IMR-90 (cell line): ENCODE measurements around the gene ABCC8. TPM values are rescaled to one million over a fixed set of nuclear protein-coding genes. Genes with fewer than 3 reads are reported as not detected.

Source experiments
- ATAC-seq: fragments of 200-7000 bp; cut with Tn5 transposase; 2 replicates; pipeline ENCODE4 v1.9.1; 2020; ENCODE audit warnings: low read depth, mild to moderate bottlenecking, moderate library complexity
- BruUV-seq: library from RNA; stranded (reverse); fragments of 400-500 nt; replicated peaks from 2 replicates; lab custom pipeline; 2021; lab: Mats Ljungman, UMichigan
- CTCF ChIA-PET: fragments of 300-600 bp; formaldehyde crosslinking; extraction: SDS; loops from one replicate; lab custom pipeline; 2021; ENCODE audit warnings: antibody characterized with exemption; lab: Yijun Ruan, JAX
- POLR2A ChIA-PET: fragments of 300-600 bp; sonication (Branson Sonifier 250); formaldehyde crosslinking; loops from one replicate; lab custom pipeline; 2022; ENCODE audit warnings: antibody characterized with exemption; ENCODE audit not compliant: unreplicated experiment; lab: Charles Lee
- DNase-seq: peaks from one replicate; pipeline ENCODE4 v3.0.0; 2013
- H2AFZ ChIP-seq: replicated peaks from 2 replicates; pipeline ENCODE3; 2013; ENCODE audit warnings: low read length, mild to moderate bottlenecking; ENCODE audit not compliant: poor library complexity
- H2AK5ac ChIP-seq: 2 replicates; pipeline ENCODE4 v1.6.1; 2013; ENCODE audit warnings: low read depth, low read length, inconsistent platforms
- H2AK9ac ChIP-seq: replicated peaks from 2 replicates; pipeline ENCODE3; 2013; ENCODE audit warnings: mild to moderate bottlenecking, low read depth, low read length, moderate library complexity; ENCODE audit not compliant: poor library complexity
- H2BK120ac ChIP-seq: 2 replicates; pipeline ENCODE4 v1.6.1; 2013; ENCODE audit warnings: low read depth, low read length, inconsistent platforms
- H2BK15ac ChIP-seq: 3 replicates; pipeline ENCODE4 v1.6.1; 2013; ENCODE audit warnings: low read depth, low read length, inconsistent platforms
- H2BK20ac ChIP-seq: 2 replicates; pipeline ENCODE4 v1.6.1; 2013; ENCODE audit warnings: low read depth, mild to moderate bottlenecking, inconsistent platforms, low read length, moderate library complexity
- H2BK5ac ChIP-seq: 2 replicates; pipeline ENCODE4 v1.6.1; 2013; ENCODE audit warnings: mild to moderate bottlenecking, low read depth, low read length, inconsistent platforms; ENCODE audit not compliant: poor library complexity, severe bottlenecking
- H3K14ac ChIP-seq: replicated peaks from 2 replicates; pipeline ENCODE4 v1.6.1; 2013; ENCODE audit warnings: low read depth, low read length, inconsistent platforms
- H3K18ac ChIP-seq: 2 replicates; pipeline ENCODE4 v1.6.1; 2013; ENCODE audit warnings: low read depth, low read length, control low read depth
- H3K23ac ChIP-seq: 2 replicates; pipeline ENCODE4 v1.6.1; 2013; ENCODE audit warnings: low read depth, low read length, inconsistent platforms
- H3K27ac ChIP-seq: 2 replicates; pipeline ENCODE4 v1.5.1; 2013; ENCODE audit warnings: mild to moderate bottlenecking, control low read depth, low read length; ENCODE audit not compliant: insufficient read depth
- H3K27me3 ChIP-seq: 2 replicates; pipeline ENCODE4 v1.6.1; 2013; ENCODE audit warnings: low read length; ENCODE audit not compliant: control insufficient read depth, insufficient read depth
- H3K36me3 ChIP-seq: 2 replicates; pipeline ENCODE4 v1.6.1; 2013; ENCODE audit warnings: low read length, mixed read lengths; ENCODE audit not compliant: control insufficient read depth, insufficient read depth
- H3K4ac ChIP-seq: 2 replicates; pipeline ENCODE4 v1.6.1; 2013; ENCODE audit warnings: low read depth, low read length, inconsistent platforms
- H3K4me1 ChIP-seq: 2 replicates; pipeline ENCODE4 v1.6.1; 2013; ENCODE audit warnings: low read length, mixed read lengths; ENCODE audit not compliant: control insufficient read depth, insufficient read depth
- H3K4me2 ChIP-seq: 2 replicates; pipeline ENCODE4 v1.6.1; 2013; ENCODE audit warnings: low read depth, mild to moderate bottlenecking, control low read depth, low read length, moderate library complexity
- H3K4me3 ChIP-seq: 2 replicates; pipeline ENCODE4 v1.5.1; 2013; ENCODE audit warnings: low read depth, mild to moderate bottlenecking, control low read depth, low read length, moderate library complexity; ENCODE audit not compliant: insufficient read depth
- H3K56ac ChIP-seq: 2 replicates; pipeline ENCODE4 v1.6.1; 2013; ENCODE audit warnings: low read length, inconsistent platforms; ENCODE audit not compliant: insufficient read depth; ENCODE audit errors: extremely low read depth
- H3K79me1 ChIP-seq, 2 experiments: 2 replicates each; pipeline ENCODE4 v1.6.1; 2013; ENCODE audit warnings: low read length in 2 of 2, inconsistent platforms in 1 of 2, low read depth in 1 of 2
- H3K9ac ChIP-seq: 2 replicates; pipeline ENCODE4 v1.6.1; 2013; ENCODE audit warnings: low read depth, low read length, control low read depth
- H3K9me1 ChIP-seq: 2 replicates; pipeline ENCODE4 v1.6.1; 2013; ENCODE audit warnings: low read length, inconsistent platforms; ENCODE audit not compliant: insufficient read depth
- H3K9me3 ChIP-seq: 2 replicates; pipeline ENCODE4 v1.6.1; 2013; ENCODE audit warnings: low read length; ENCODE audit not compliant: control insufficient read depth, insufficient read depth
- H4K20me1 ChIP-seq: 2 replicates; pipeline ENCODE4 v1.6.1; 2013; ENCODE audit warnings: low read length, inconsistent platforms; ENCODE audit not compliant: insufficient read depth
- H4K5ac ChIP-seq: 2 replicates; pipeline ENCODE4 v1.6.1; 2013; ENCODE audit warnings: mild to moderate bottlenecking, low read depth, low read length, control low read depth
- H4K8ac ChIP-seq, 2 experiments: 2 replicates each; pipeline ENCODE4 v1.6.1; 2013; ENCODE audit warnings: low read depth in 2 of 2, low read length in 2 of 2, control low read depth in 1 of 2, inconsistent platforms in 1 of 2
- H4K91ac ChIP-seq: 2 replicates; pipeline ENCODE4 v1.6.1; 2013; ENCODE audit warnings: low read depth, low read length, inconsistent platforms; ENCODE audit not compliant: insufficient read depth
- BHLHE40 ChIP-seq: fragments of 150-350 bp; IDR thresholded peaks from 2 replicates; pipeline ENCODE4 v1.6.1; 2016; ENCODE audit warnings: mild to moderate bottlenecking, low read depth, low read length
- CEBPB ChIP-seq: IDR thresholded peaks from 2 replicates; pipeline ENCODE4 v1.6.1; 2012; ENCODE audit warnings: low read depth, low read length, improper control_type of control experiment
- CHD1 ChIP-seq: IDR thresholded peaks from 2 replicates; pipeline ENCODE4 v1.6.1; 2012; ENCODE audit warnings: low read depth, low read length, improper control_type of control experiment
- CTCF ChIP-seq: conservative IDR thresholded peaks from 2 replicates; pipeline ENCODE4 v1.5.1; 2012; ENCODE audit warnings: mild to moderate bottlenecking, low read depth, low read length, improper control_type of control experiment
- FOS ChIP-seq: fragments of 150-350 bp; IDR thresholded peaks from 2 replicates; pipeline ENCODE4 v1.6.1; 2016; ENCODE audit warnings: low read depth, low read length
- MAFK ChIP-seq: IDR thresholded peaks from 2 replicates; pipeline ENCODE4 v1.6.1; 2012; ENCODE audit warnings: low read depth, low read length, improper control_type of control experiment
- MAZ ChIP-seq: IDR thresholded peaks from 2 replicates; pipeline ENCODE4 v1.6.1; 2012; ENCODE audit warnings: low read depth, mild to moderate bottlenecking, low read length, improper control_type of control experiment, moderate library complexity, borderline replicate concordance
- MXI1 ChIP-seq: IDR thresholded peaks from 2 replicates; pipeline ENCODE4 v1.6.1; 2012; ENCODE audit warnings: low read depth, mild to moderate bottlenecking, low read length, moderate library complexity, borderline replicate concordance
- NFE2L2 ChIP-seq: fragments of 150-350 bp; IDR thresholded peaks from 2 replicates; pipeline ENCODE4 v1.6.1; 2016; ENCODE audit warnings: low read depth, mild to moderate bottlenecking, low read length
- POLR2A ChIP-seq: IDR thresholded peaks from 2 replicates; pipeline ENCODE4 v1.6.1; 2012; ENCODE audit warnings: mild to moderate bottlenecking, low read depth, low read length
- RAD21 ChIP-seq: IDR thresholded peaks from 2 replicates; pipeline ENCODE4 v1.6.1; 2012; ENCODE audit warnings: low read length, improper control_type of control experiment
- RCOR1 ChIP-seq: IDR thresholded peaks from 2 replicates; pipeline ENCODE4 v1.6.1; 2012; ENCODE audit warnings: mild to moderate bottlenecking, low read length, improper control_type of control experiment; ENCODE audit not compliant: insufficient replicate concordance
- RFX5 ChIP-seq: IDR thresholded peaks from 2 replicates; pipeline ENCODE4 v1.8.0; 2012; ENCODE audit warnings: low read depth, mild to moderate bottlenecking, low read length, moderate library complexity
- SMC3 ChIP-seq: fragments of 150-350 bp; IDR thresholded peaks from 2 replicates; pipeline ENCODE4 v1.6.1; 2016; ENCODE audit warnings: low read depth, mild to moderate bottlenecking, antibody characterized with exemption, low read length, moderate library complexity
- USF2 ChIP-seq: fragments of 150-350 bp; IDR thresholded peaks from 2 replicates; pipeline ENCODE4 v1.6.1; 2017; ENCODE audit warnings: mild to moderate bottlenecking, antibody characterized with exemption, low read length, low read depth
- WGBS, 2 experiments: methylation state at CpG; one replicate each; pipeline versions ENCODE4 v1.1.5 to v1.1.7; 2013; ENCODE audit warnings: missing lambda C conversion rate in 2 of 2; ENCODE audit not compliant: insufficient read length in 1 of 2; ENCODE audit errors: extremely low coverage in 2 of 2; 5-methylcytosine and 5-hydroxymethylcytosine counted together
- dilution Hi-C: fragments of 300-500 bp; cut with HindIII; formaldehyde crosslinking; loops from one replicate; pipeline ENCODE4 v1.14.3; 2018; ENCODE audit warnings: low sequenced_read_pairs; ENCODE audit not compliant: unreplicated experiment
- in situ Hi-C: fragments of 300-500 bp; cut with MboI; formaldehyde crosslinking; loops from 3 replicates; pipeline ENCODE4 v1.14.3; 2019; ENCODE audit warnings: low sequenced_read_pairs, inconsistent platforms, mixed read lengths
- intact Hi-C: fragments of 100-400 bp; cut with micrococcal nuclease; formaldehyde crosslinking; loops from 2 replicates; pipeline ENCODE4 v1.10.0; 2022
- polyA plus RNA-seq, 3 experiments: library from polyadenylated mRNA; depleted of rRNA; stranded (reverse); fragments of >200 nt; gene quantifications; 2 replicates each; pipeline ENCODE4 v1.2.3, GENCODE V29; 2012; ENCODE audit warnings: low replicate concordance in 1 of 3
- total RNA-seq: library from RNA; depleted of rRNA; stranded (reverse); fragments of >200 nt; gene quantifications from 2 replicates; pipeline ENCODE4 v1.2.3, GENCODE V29; 2012
- TF ChIP-seq, protein P1 (sequence below): fragments of 150-350 bp; IDR thresholded peaks from 2 replicates; pipeline ENCODE4 v1.6.1; 2016; ENCODE audit warnings: low read depth, mild to moderate bottlenecking, low read length, moderate library complexity, borderline replicate concordance

ABCC8 gene
- total and polyA plus RNA-seq, 2 of the 4 experiments (the other 2 are of a cell fraction): not detected

DNA sequence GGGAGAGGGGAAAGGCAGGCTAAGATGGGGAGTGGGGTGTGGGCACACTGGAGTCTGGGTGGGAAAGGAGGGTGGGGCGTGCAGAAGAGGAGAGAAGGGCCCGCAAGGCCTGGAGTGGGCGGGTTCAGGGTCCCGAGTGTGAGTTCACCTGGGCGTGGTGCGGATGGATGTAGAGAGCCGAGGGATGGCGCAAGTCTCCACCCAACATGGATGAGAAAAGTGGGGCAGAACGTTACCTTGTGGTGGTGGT is 364 bp upstream of the ABCC8 start:
- H2BK20ac ChIP-seq: no peak overlapping the region
- no peaks in the 10 kb centered on the region for H4K20me1 ChIP-seq
- no peak for ATAC-seq
- ChIA-PET CTCF (no interaction called here), POLR2A (no interaction called here)
- H3K9me3 ChIP-seq: no peaks in the 10 kb centered on the region
- H4K5ac ChIP-seq: no peak overlapping the region
- no peak overlapping the region for H3K14ac ChIP-seq
- H3K9me1 ChIP-seq: no peaks in the 10 kb centered on the region
- dilution Hi-C loops: no loop called here
- no peak for TF ChIP-seq RAD21
- no peak for TF ChIP-seq CTCF
- TF ChIP-seq RCOR1: no peak
- no peak for TF ChIP-seq MXI1
- TF ChIP-seq RFX5: no peak
- TF ChIP-seq CHD1: no peak
- no peak for TF ChIP-seq MAFK
- TF ChIP-seq MAZ: no peak
- TF ChIP-seq CEBPB: no peak
- no peak for TF ChIP-seq POLR2A
- TF ChIP-seq NFE2L2: no peak
- TF ChIP-seq, protein P1, sequence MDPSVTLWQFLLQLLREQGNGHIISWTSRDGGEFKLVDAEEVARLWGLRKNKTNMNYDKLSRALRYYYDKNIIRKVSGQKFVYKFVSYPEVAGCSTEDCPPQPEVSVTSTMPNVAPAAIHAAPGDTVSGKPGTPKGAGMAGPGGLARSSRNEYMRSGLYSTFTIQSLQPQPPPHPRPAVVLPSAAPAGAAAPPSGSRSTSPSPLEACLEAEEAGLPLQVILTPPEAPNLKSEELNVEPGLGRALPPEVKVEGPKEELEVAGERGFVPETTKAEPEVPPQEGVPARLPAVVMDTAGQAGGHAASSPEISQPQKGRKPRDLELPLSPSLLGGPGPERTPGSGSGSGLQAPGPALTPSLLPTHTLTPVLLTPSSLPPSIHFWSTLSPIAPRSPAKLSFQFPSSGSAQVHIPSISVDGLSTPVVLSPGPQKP: no peak
- TF ChIP-seq BHLHE40: no peak
- TF ChIP-seq FOS: no peak
- no peak for TF ChIP-seq SMC3
- no peak for TF ChIP-seq USF2
- no peak overlapping the region for H3K56ac ChIP-seq
- no peaks in the 10 kb centered on the region for H3K4me1 ChIP-seq
- H3K36me3 ChIP-seq: no peaks in the 10 kb centered on the region
- H3K27ac ChIP-seq: no peak overlapping the region
- H3K4me3 ChIP-seq: no peak overlapping the region
- intact Hi-C loops: no loop called here
- peaks cover 38% of the 10 kb centered on the region for H3K27me3 ChIP-seq
- H2AK5ac ChIP-seq: no peak overlapping the region
- WGBS, 2 experiments: 0% methylated on average over 1 of the region's 9 CpGs; no CpG with 5 or more reads in 1 of the 2 experiments
- no peak overlapping the region for H4K8ac ChIP-seq
- H3K4ac ChIP-seq: no peak overlapping the region
- H2AK9ac ChIP-seq: no peak overlapping the region
- in situ Hi-C loops: no loop called here
- no peak overlapping the region for H3K18ac ChIP-seq
- H2BK120ac ChIP-seq: no peak overlapping the region
- no peak overlapping the region for H2BK15ac ChIP-seq
- no peaks in the 10 kb centered on the region for H3K79me1 ChIP-seq
- H3K4me2 ChIP-seq: no peak overlapping the region
- no peak overlapping the region for H4K91ac ChIP-seq
- H3K9ac ChIP-seq: no peak overlapping the region
- H3K23ac ChIP-seq: no peak overlapping the region
- no peak for DNase-seq
- no TSS peak for BruUV-seq
- H2AFZ ChIP-seq: no peak overlapping the region
- no peak overlapping the region for H2BK5ac ChIP-seq
